Activated CD4-positive, CD25-positive, alpha-beta regulatory T cell treated with anti-CD3 and anti-CD28 coated beads, Interleukin-2, amount 50 U/mL, for 72 hours (primary cell): ENCODE measurements around the gene RASAL1.
A peak's percentile ranks its signal among the peaks of the same experiment; 100 is the strongest.

Experiments
- DNase-seq: peaks from one replicate; pipeline ENCODE4 v3.0.0; 2021

The RASAL1 gene

DNA sequence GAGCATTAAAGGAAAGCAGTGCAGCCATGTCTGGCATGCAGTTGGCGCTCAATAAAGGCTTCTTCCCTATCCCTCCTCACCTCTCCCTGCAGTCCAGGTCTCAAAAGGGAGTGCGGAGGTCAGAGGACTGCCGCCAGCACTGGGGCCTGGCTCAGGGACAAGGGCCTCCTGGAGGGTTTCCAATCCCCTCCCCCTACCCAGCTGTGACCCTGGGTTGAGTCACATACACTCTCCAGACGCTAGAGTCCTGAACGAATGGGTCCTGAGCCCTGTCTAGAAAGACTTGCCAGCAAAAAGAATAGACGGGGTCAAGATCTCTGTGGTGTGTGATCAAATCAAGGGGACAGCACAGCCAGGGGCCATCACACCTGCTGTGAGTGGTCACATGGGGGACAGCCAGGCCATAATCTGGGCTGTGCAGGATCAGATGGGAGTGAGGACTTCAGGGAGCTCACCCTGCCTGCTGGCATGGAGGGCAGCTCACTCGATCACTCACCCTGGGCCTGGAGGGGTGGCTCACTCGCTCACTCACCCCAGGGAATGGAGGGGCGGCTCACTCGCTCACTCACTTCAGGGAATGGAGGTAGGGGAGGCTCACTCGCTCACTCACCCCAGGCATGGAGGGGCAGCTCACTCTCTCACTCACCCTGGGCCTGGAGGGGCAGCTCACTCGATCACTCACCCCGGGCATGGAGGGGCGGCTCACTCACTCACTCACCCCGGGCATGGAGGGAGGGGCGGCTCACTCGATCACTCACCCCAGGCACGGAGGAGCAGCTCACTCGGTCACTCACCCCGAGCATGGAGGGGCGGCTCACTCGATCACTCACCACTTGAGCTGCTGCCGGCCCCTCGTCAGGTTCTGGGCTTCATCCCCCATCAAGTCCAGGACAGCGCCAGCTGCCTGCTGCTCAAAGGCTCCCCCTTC is 26.8 kb upstream of the RASAL1 start:
- no peak for DNase-seq

DNA sequence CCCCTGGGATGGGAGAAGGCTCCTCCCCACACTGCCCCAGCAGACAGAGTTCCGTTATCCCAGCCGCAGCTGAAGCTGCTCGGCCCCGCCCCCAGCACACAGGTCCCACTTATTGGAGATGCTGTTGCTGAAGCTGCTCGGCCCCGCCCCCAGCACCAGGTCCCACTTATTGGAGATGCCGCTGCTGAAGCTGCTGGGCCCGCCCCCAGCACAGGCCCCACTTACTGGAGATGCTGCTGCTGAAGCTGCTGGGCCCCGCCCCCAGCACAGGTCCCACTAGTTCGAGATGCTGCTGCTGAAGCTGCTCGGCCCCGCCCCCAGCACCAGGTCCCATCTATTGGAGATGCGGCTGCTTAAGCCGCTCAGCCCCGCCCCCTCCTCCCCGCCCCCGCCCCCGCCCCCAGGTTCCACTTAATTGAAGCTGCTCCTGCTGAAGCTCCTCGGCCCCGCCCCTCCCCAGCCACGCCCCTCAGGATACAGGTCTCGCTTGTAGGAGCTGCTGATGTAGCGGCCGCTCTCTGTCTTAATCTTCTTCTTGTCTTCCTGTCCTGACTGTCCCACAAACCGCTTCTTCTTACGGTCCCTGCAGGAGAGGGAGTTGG is 26.0 kb upstream of the RASAL1 start:
- no peak for DNase-seq

DNA sequence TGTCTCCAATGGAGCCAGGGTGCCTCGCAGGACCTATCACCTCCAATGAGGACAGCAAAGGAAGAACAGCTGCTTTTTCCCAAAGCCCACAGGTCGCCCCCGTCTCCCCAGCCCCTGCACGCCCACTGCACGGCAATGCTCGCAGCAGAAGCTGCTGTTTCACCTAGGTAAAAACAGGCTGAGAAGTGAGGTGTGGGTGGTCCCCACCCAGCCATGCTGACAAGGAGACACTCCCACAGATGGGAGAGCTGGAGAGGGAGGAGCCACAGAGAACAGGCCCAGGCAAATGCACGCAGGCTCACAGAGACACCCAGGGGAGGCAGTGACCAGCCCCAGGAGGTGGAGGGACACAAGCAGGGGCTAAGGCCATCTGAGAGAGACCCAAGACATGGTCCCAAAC is 24.4 kb upstream of the RASAL1 start:
- DNase-seq: no peak

DNA sequence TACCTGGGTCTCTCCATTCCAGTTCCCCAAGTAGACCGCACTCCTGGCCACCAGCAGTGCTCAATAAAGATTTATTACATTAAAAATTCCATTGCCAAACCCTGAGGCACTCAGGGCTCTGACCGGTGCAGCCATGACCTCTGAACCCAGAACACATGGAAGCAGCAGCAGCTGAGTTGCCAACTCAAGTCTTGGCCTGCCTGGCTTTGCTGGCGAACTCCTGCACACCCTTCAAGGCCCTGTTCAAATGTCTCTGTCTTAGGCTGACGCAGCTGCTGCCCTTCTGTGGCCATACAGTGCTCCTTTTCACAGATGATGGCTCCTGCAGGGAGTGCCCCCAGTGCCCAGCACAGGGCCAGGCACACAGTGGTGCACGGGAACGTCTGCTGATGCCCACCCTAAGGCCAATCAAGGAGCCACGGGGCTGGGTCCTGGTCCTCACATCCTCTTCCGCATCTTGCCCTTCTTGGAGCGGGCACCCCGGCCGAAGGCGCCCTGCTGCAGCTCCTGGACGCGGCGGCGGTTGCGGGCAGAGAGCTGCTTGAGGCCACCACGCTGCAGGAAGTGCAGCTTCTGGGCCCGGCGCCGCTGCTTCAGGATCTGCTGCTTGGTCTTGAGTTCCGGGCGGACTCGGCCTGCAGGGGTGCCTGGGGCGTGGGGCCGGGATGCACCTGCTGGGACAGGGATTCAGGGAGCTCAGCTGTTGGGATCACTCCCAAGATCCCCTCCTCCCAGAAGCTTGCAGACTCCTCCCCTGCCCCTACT is 23.1 kb upstream of the RASAL1 start:
- no peak for DNase-seq

DNA sequence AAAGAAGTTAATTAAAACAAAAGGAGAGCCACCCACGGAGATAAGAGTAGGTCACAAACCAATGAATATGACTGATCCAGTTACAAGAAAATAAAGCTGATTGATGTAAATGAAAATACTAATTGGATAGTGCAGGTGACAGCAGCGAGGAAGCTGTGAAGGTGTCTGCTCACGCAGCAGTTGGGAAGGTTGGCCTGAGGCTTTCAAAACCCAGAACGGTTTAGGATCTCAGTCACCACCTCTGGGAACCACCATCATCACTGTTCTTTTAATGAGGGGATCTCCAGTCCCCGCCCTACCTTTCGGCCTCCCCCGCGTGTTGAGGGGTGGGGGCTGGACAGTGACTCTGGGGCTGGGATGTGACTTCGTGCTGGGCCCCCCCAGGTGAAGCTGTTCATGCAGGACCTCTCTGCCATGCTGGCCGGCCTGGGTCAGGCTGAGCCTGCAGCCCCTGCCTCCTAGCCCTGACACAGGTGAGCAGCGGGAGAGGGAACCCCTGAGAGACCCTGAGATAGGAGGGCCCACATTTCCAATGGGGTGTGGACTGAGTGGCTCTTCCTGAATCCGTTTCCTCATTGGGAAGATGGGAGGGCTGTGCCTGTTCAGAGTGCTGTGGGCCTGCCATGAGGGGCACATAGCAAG is 21.8 kb upstream of the RASAL1 start:
- DNase-seq: no peak

DNA sequence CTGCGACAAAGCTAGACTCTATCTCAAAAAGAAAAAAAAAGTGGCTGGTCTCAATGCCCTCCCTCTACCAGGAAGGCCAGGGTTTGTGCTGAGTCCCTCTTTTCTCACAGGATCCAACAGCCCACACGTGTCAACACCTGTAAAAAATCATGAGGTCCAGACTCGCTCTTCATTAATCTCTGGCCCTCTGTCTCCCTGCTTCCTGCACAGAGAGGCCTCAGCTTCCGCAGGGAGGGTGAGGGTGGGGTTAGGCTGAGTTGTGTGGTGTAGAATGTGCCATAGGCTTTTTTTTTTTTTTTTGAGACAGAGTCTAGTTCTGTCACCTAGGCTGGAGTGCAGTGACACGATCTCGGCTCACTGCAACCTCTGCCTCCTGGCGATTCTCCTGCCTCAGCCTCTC is 20.1 kb upstream of the RASAL1 start:
- no peak for DNase-seq

DNA sequence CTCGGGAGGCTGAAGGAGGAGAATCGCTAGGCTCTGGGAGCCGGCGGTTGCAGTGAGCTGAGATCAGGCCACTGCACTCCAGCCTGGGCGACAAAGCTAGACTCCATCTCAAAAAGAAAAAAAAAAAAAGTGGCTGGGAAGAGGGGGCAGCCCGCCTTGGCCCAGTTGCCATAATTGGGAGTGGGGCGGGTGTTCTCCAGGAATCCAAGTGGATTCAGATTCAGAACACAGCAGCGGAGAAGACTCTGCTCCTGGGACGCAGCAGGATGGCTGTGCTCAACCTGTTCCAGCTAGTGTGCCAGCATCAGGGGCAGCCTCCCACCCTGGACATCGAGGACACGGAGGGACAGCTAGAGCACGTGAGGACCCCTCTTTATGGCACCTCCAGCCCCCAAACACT is 19.5 kb upstream of the RASAL1 start:
- DNase-seq: no peak

DNA sequence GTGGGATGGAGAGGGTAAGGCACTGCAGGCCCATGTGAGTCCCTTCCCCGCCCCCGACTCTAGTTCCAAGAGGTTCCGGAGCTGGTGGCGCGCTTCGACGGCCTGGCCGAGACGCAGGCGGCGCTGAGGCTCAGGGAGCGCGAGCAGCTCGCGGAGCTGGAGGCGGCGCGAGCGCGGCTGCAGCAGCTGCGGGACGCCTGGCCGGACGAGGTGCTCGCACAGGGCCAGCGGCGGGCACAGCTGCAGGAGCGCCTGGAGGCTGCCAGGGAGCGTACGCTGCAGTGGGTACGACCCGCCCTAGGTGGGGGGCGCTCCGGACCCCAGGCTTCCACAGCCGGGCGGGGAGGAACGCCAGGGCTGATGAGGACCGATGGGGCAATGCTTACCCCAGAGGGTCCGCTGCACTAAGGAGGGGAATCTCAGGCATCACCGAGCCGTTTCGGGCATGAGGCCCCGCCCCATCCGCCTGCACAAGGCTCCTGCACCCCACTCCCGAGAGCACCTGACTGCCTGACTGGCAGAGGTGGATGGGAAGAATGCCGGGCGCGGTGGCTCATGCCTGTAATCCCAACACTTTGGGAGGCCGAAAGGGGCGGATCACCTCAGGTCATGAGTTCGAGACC is 18.9 kb upstream of the RASAL1 start:
- DNase-seq: no peak

DNA sequence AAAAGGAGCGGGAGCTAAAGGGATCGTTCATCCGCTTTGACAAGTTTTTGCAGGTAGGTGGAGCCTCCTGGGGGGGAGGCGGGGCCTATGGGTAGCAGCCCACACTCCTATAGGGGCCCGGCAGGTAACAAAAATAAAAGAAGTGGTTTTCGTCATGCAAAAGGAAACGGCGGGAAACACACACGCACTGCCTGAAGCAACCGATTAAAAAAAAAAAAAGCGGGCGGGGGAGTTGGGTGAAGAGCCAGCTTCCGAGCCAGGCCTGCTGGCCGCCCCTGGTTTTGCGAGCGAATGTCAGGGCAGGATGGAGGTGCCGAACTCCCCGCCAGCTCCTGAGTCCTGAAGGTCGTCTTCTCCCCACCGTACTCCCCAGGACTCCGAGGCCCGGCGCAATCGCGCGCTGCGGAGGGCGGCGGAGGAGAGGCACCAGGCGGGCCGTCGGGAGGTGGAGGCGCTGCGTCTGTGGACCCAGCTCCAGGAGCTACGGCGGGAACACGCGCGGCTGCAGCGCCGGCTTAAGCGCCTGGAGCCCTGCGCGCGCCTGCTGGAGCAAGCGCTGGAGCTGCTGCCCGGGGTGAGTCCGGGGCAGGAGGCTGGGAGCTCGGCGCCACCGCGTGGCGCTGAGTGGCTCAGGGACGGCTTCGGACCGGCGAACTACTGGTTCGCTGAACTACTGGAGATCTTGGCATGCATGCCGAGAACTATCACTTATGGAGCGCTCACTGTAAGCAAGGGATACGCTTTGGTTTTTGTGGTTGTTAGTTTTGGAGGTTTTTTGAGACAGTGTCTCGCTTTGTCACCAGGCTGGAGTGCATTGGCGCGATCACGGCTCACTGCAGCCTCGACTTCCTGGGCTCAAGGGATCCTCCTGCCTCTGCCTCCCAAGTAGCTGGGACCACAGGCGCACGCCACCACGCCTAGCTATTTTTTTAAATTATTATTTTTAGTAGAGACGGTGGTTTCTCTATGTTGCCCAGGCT is 17.6 kb upstream of the RASAL1 start:
- DNase-seq: peak; percentile 58

DNA sequence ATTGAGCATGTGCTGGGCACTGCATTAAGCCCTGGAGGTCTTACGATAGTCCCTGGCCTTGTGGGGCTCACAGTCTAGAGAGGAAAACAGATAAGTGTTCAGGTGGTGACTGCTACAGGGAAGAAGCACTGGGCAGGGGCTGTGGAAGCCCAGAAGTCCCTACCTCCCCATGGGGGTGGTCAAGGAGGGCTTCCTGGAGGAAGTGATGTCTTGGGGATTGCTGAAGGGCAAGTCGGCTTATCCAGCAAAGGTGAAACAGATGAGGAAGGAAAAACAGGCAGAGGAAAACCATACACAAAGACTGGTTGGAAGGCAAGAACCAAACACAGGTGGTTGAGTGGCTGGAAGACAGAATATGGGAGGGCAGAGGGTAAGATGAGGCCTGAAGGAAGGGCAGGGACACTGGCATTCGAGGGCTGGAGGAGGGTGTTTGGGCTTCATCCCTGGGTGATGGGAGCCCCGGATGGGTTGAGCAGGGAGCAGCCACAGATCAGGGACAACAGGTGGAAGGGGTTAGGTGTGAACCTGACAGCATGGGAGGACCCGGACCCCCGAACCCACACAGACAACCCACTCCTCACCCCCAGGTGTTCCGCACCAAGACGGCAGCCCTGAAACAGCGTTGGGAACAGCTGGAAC is 16.8 kb upstream of the RASAL1 start:
- no peak for DNase-seq

DNA sequence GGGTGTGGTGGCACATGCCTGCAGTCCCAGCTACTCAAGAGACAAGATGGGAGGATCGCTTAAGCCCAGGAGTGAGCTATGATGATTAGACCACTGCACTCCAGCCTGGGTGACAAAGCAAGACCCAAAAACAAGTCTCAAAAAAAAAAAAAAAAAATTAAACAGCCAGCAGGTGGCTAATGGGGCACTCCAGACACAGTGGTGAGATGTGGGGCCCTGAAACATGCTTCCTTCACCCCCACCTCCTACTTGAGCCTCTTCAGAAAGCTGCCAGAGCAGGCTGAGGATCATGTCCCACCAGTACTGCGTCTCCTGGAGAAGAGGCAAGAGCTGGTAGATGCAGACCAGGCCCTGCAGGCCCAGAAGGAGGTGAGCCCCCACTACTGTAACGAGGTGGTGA is 16.1 kb upstream of the RASAL1 start:
- DNase-seq: no peak

DNA sequence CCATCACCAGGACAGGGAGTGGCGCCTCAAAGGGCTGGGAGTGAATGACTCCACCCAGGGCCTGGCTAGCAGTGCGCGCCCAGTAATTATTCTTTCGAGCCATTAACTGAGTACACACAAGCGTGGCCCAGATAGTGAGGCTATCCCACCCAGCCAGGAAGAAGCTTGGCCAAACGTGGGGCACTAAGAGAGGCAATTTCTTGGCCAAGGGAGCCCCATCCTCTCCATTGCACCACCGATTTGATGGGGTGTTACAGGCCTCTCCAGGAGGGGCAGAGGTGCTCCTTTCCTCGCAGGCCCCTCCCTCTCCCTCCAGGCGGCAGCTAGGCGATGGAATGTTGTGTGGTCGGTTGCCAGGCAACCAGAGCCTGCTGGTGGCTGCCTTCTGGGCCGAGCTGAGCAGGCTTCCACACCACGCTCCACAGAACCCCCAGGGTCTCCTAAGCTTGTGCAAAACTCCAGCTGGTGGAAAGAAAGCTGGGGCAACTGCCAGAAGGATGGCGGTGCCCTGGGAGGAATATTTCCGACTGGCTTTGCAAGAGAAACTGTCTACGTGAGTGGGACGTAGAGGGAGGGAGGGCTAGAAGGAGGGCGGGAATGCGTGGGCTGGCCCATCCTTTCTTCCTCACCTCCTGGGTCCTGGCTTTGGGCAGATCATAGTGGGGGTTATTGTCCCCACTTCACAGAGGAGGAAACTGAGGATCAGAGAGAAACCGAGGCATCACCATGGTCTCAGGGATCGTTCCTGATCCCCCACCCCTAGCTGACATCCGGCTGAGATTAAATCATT is 14.0 kb upstream of the RASAL1 start, which contains the start of gene CFAP73:
Gene CFAP73, plus strand, starts transcription at position 364 of the 790 bp plus-strand sequence. Its CDS starts 134 bp downstream, at position 498.
- no peak for DNase-seq

DNA sequence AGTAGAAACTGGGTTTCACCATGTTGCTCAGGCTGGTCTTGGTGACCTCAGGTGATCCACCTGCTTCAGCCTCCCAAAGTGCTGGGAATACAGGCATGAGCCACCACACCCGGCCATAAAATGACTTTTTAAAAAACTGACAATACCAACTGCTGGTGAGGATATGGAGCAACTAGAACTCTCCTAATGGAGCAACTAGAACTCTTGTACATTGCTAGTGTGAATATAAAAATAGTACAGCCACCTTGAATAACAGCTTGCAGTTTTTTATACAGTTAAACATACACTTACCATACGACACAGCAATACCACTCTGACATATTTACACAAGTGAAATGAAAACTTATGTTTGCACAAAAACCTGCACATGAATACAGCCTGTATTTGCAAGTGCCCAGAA is 11.4 kb upstream of the RASAL1 start:
- DNase-seq: no peak

DNA sequence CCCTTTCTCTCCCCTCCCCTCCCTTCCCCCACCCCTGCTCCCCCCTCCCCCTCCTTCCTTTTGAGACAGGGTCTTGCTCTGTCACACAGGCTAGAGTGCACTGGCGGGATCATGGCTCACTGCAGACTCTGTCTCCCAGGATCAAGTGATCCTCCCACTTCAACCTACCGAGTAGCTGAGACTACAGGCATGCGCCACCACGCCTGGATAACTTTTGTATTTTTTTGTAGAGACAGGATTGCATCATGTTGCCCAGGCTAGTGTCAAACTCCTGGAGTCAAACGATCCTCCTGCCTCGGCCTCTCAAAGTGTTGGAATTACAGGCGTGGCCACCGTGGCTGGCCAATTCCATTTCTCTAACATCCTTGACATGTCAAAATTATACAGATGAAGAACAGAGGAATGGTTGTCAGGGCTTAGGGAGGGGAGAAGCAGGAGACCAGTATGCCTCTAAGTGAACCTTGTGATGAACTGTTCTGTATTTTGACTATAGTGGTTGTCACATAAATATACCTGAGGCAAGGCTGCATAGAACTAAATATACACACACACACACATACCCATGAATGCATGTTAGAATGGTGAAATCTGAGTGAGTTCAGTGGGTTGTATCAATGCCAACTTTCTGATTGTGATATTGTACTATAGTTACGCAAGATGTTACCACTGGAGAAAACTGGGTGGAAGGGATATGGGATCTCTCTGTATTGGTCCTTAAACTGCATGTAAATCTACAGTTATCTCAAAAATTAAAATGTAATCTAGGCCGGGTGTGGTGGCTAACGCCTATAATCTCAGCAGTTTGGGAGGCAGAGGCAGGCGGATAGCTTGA is 10.4 kb upstream of the RASAL1 start:
- DNase-seq: no peak

DNA sequence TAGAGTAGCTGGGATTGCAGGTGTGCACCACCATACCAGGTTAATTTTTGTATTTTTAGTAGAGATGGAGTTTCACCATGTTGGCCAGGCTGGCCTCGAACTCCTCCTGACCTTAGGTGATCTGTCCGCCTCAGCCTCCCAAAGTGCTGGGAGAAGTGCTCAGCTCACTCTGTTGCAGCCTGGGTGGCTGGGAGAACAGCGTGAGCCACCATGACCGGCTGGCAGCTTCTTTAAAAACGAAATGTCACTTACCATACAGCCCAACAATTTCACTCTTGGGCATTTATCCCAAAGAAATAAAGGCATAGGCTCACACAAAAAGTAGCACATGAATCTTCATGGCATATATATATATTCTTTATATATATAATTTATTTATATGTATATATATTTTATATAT is 9.2 kb upstream of the RASAL1 start:
- DNase-seq: no peak

DNA sequence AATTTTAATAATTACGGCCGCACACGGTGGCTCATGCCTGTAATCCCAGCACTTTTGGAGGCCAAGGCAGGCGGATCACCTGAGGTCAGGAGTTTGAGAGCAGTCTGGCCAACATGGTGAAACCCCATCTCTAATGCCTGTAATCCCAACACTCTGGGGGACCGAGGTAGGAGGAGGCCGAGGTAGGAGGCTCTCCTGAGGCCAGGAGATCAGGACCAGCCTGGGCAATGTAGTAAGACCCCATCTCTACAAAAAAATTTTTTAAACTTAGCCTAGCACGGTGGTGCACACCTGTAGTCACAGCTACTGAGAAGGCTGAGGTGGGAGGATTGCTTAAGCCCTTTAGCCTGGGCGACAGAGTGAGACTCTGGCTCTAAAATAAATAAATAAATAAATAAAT is 8.4 kb upstream of the RASAL1 start:
- DNase-seq: no peak

DNA sequence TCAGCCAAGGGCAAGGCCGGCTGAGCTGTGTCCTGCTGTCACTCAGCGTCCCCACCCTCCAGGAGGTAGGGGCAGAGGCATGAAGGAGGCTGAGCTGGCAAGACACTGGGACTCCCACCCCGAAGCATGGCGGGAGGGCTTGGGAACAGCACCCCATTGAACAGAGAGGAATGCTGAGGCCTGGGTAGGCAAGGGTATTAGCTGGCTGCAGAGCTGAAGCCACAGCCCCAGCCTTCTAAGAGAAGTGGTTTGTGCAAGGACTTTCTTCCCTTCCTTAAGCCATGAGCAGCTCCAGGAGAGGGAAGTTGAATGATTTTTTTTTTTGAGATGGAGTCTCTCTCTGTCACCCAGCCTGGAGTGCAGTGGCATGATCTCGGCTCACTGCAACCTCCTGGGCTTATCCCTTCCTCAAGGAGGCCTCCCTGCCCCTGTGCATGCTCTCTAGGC is 7.3 kb upstream of the RASAL1 start:
- DNase-seq: no peak

DNA sequence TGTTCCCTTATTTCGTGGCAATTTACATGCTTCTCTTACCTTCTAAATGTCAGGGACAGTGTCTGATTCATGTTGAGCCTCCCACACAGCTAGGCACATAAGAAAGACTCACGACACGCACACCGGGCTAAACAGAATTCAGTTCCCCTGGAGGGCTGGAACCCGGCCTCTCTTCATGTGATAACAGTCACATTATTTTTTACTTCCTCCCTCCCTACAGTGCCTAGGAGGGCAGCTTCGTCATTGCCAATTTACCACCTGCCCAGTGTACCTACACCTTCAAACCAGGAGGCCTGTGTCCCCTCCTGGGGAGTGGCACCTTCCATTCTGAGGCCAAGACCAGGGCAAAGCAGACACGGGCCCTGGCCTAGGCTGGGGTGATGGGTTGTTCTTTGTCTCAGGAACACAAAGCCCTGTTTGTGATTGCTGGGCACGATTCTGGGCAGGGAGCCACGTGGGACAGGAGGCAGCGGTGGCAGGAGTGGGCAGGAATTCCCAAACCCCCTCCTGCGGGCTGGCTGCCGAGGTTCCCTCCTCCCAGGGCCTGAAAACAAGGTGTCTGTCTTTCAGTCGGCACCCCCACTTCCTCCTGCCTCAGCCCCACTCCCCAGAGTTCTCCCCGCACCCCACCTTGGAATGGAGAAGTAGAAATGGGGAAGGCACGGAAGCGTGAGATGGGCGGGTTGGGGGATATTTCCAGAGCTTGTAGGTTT is 6.8 kb upstream of the RASAL1 start:
- DNase-seq: no peak
